ENCODE results near the gene WDR77. TPM values are rescaled to one million over a fixed set of nuclear protein-coding genes. Genes with fewer than 3 reads are reported as not detected.

WDR77 gene
- total and polyA plus RNA-seq, 2 experiments from 2014 or later = 37.3 to 55.3 TPM

DNA sequence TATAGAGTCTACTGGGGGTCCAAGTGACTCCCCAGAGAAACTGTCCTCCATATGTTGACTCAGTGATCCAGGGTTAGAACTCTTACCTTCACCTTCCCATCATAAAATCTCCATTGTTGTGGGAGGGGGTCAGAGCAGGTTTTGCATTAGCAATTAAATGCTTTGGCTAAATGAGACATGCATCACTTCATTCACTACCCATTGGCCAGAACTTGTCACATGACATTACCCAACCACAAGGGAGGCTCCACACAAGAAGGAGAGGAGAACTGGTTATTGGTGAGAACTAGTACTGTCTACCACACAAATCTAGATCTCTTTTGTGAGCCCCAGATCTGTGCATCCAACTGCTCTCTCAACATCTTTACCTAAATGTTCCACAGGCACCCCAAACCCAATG is 20.5 kb upstream of the WDR77 start:
- Histone ChIP-seq H3K9me2 (replicated peaks; ENCODE audit: insufficient read depth) (no peaks in the 10 kb centered on the region), H3K36me3 (replicated peaks; ENCODE audit: insufficient read depth, low read depth) (no peaks in the 10 kb centered on the region), H3K27me3 (no peaks in the 10 kb centered on the region), H3K27ac (no peak overlapping the region), H3K4me1 (ENCODE audit: insufficient read depth) (no peaks in the 10 kb centered on the region), H3K4me2 (no peak overlapping the region), H2AFZ (no peak overlapping the region), H3K4me3 (no peak overlapping the region), H4K20me1 (ENCODE audit: insufficient read depth, poor library complexity, severe bottlenecking) (no peaks in the 10 kb centered on the region), H3K9me3 (ENCODE audit: low read depth) (no peaks in the 10 kb centered on the region), H3K79me2 (no peaks in the 10 kb centered on the region)
- TF ChIP-seq, protein P1, sequence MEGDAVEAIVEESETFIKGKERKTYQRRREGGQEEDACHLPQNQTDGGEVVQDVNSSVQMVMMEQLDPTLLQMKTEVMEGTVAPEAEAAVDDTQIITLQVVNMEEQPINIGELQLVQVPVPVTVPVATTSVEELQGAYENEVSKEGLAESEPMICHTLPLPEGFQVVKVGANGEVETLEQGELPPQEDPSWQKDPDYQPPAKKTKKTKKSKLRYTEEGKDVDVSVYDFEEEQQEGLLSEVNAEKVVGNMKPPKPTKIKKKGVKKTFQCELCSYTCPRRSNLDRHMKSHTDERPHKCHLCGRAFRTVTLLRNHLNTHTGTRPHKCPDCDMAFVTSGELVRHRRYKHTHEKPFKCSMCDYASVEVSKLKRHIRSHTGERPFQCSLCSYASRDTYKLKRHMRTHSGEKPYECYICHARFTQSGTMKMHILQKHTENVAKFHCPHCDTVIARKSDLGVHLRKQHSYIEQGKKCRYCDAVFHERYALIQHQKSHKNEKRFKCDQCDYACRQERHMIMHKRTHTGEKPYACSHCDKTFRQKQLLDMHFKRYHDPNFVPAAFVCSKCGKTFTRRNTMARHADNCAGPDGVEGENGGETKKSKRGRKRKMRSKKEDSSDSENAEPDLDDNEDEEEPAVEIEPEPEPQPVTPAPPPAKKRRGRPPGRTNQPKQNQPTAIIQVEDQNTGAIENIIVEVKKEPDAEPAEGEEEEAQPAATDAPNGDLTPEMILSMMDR (IDR thresholded peaks at IDR 0.05; ENCODE audit: poor library complexity) = no peak
- TF ChIP-seq EZH2phosphoT487 (IDR thresholded peaks at IDR 0.05; ENCODE audit: low read depth, severe bottlenecking, unreplicated experiment) (no peak), EZH2 (IDR thresholded peaks at IDR 0.05; ENCODE audit: borderline replicate concordance) (no peak)
- DNase-seq (ENCODE audit: low spot score) = no peak

DNA sequence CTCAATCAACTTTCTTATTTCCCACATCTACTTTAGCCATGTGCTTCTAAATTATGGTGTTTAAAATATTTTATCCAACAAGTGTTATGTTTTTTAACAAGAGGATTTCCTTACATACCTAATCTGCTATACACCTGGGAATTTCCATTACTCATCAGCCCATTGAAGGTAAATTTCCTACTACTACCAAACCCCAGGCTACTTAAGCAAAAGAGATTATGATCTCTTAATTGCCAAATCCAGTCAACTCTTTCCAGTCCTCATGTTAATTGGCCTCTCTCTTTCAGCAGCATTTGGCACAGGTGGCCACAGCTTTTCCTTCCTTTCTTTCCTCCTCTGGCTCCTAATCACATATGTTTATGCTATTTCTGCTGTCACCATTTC is 19.7 kb upstream of the WDR77 start:
- Histone ChIP-seq H3K27ac (no peak overlapping the region), H3K4me1 (ENCODE audit: insufficient read depth) (peaks cover under 1% of the 10 kb centered on the region), H3K36me3 (replicated peaks; ENCODE audit: insufficient read depth, low read depth) (no peaks in the 10 kb centered on the region), H4K20me1 (ENCODE audit: insufficient read depth, poor library complexity, severe bottlenecking) (no peaks in the 10 kb centered on the region), H3K79me2 (no peaks in the 10 kb centered on the region), H3K9me3 (ENCODE audit: low read depth) (no peaks in the 10 kb centered on the region), H3K4me2 (no peak overlapping the region), H3K27me3 (no peaks in the 10 kb centered on the region), H3K4me3 (no peak overlapping the region), H3K9me2 (replicated peaks; ENCODE audit: insufficient read depth) (no peaks in the 10 kb centered on the region), H2AFZ (no peak overlapping the region)
- no peak for DNase-seq (ENCODE audit: low spot score)
- TF ChIP-seq EZH2phosphoT487 (IDR thresholded peaks at IDR 0.05; ENCODE audit: low read depth, severe bottlenecking, unreplicated experiment) (no peak), EZH2 (IDR thresholded peaks at IDR 0.05; ENCODE audit: borderline replicate concordance) (no peak)
- TF ChIP-seq, protein P1 (IDR thresholded peaks at IDR 0.05; ENCODE audit: poor library complexity) = no peak

DNA sequence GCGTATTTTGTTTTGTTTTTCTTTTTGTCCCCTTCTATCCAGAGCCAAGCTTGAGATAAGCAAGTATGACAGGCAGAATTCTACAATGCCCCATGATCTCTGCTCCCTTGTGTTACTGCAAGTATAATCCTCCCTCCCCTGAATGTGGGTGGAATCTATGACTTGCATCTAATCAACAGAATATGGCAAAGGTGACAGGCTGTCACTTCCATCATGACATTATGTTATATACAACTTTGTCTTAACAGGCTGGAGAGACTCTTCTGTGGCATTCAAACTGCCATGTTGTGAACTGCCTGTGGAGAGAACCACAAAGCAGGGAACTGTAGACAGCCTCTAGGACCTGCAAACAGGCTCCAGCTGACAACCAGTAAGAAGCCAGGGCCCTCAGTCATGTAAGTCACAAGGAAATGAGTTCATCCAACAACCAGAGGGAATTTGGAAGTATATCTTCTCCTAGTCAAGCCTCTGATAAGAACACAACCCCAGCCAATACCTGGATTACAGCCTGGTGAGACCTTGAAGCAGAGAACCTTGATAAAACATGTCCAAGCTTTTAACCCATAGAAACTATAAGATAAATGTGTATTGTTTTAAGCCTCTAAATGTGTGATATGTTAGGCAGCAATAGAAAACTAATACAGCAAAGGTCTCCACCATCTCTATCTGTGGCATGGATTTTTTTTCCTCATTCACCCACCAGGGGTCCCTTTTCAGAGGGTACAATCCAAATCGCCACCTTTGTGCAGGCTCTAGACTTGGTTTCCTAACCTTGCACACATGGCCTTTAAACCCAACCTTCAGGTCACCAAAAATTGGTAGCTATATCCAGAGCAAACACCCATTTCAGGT is 19.0 kb upstream of the WDR77 start:
- no peaks in the 10 kb centered on the region for H3K27me3 ChIP-seq
- TF ChIP-seq EZH2 (IDR thresholded peaks at IDR 0.05; ENCODE audit: borderline replicate concordance) (no peak), EZH2phosphoT487 (IDR thresholded peaks at IDR 0.05; ENCODE audit: low read depth, severe bottlenecking, unreplicated experiment) (no peak)
- TF ChIP-seq, protein P1 (IDR thresholded peaks at IDR 0.05; ENCODE audit: poor library complexity) = no peak
- peak overlapping the region; percentile 11 for H3K27ac ChIP-seq
- H3K36me3 ChIP-seq (replicated peaks; ENCODE audit: insufficient read depth, low read depth) = no peaks in the 10 kb centered on the region
- H3K4me2 ChIP-seq = no peak overlapping the region
- no peaks in the 10 kb centered on the region for H3K9me2 ChIP-seq (replicated peaks; ENCODE audit: insufficient read depth)
- peaks cover 6% of the 10 kb centered on the region for H3K4me1 ChIP-seq (ENCODE audit: insufficient read depth)
- H3K79me2 ChIP-seq = no peaks in the 10 kb centered on the region
- no peaks in the 10 kb centered on the region for H4K20me1 ChIP-seq (ENCODE audit: insufficient read depth, poor library complexity, severe bottlenecking)
- H3K4me3 ChIP-seq = no peak overlapping the region
- no peak for DNase-seq (ENCODE audit: low spot score)
- no peak overlapping the region for H2AFZ ChIP-seq
- 96% methylated on average over 2 of the region's 2 CpGs for WGBS (ENCODE audit: low lambda C conversion rate, missing lambda C conversion rate)
- H3K9me3 ChIP-seq (ENCODE audit: low read depth) = no peaks in the 10 kb centered on the region
